ENCODE results near the gene BFSP1.

DNA sequence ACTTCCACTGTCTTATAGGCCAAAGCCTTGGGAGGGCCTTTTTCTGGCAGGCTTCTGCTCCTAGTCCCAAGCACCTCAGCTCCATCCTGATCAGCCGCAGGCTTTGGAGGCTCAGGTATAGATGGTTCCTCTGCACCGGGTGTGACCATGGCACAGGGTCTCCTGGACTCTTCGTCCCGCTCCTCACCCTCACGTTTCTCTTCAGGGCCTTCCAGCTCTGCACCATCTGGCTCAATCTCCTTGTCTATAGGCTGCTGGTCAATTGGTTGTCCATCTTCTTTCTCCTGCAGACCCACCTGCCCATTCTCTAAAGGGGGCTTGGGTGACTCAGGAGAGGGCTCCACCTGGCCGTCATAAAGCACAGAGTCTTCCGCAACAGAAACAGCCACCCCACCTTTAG is 37.0 kb downstream of the BFSP1 start:
- no peak for TF ChIP-seq JUND (IDR thresholded peaks at IDR 0.05; ENCODE audit: low read length)
- TF ChIP-seq, protein P1, sequence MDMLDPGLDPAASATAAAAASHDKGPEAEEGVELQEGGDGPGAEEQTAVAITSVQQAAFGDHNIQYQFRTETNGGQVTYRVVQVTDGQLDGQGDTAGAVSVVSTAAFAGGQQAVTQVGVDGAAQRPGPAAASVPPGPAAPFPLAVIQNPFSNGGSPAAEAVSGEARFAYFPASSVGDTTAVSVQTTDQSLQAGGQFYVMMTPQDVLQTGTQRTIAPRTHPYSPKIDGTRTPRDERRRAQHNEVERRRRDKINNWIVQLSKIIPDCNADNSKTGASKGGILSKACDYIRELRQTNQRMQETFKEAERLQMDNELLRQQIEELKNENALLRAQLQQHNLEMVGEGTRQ (IDR thresholded peaks at IDR 0.05; ENCODE audit: low read length) = no peak
- TF ChIP-seq, protein P2, sequence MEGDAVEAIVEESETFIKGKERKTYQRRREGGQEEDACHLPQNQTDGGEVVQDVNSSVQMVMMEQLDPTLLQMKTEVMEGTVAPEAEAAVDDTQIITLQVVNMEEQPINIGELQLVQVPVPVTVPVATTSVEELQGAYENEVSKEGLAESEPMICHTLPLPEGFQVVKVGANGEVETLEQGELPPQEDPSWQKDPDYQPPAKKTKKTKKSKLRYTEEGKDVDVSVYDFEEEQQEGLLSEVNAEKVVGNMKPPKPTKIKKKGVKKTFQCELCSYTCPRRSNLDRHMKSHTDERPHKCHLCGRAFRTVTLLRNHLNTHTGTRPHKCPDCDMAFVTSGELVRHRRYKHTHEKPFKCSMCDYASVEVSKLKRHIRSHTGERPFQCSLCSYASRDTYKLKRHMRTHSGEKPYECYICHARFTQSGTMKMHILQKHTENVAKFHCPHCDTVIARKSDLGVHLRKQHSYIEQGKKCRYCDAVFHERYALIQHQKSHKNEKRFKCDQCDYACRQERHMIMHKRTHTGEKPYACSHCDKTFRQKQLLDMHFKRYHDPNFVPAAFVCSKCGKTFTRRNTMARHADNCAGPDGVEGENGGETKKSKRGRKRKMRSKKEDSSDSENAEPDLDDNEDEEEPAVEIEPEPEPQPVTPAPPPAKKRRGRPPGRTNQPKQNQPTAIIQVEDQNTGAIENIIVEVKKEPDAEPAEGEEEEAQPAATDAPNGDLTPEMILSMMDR (IDR thresholded peaks at IDR 0.05; ENCODE audit: control extremely low read depth in 1 of 3, insufficient read depth in 1 of 3, low read depth in 1 of 3, low read length in 3 of 3) = no peak
